Psoas muscle (tissue), 8 donors: ENCODE results near the gene ZNF664. TPM values are rescaled to one million over a fixed set of nuclear protein-coding genes. Genes with fewer than 3 reads are reported as not detected.

Source experiments
- ATAC-seq, 4 donors: fragments of 200-7000 bp; cut with Tn5 transposase; one replicate each; pipeline ENCODE4 v1.9.1; 2020; ENCODE audit warnings: moderate library complexity in 3 of 4, mild to moderate bottlenecking in 2 of 4
- DNase-seq, 2 donors: peaks; one replicate each; pipeline ENCODE4 v3.0.0-alpha.2; 2020
- H3K27ac ChIP-seq: fragments of 200-600 bp; one replicate; pipeline ENCODE4 v1.8.0; 2022
- H3K27me3 ChIP-seq, 3 donors: fragments of 200-600 bp in 1 of 3; one replicate each; pipeline versions ENCODE4 v1.6.1 to v1.8.0; 2013 to 2022; ENCODE audit warnings: low read length in 2 of 3, mild to moderate bottlenecking in 2 of 3, moderate library complexity in 1 of 3; ENCODE audit not compliant: insufficient read depth in 3 of 3
- H3K36me3 ChIP-seq, 2 donors: fragments of 200-600 bp in 1 of 2; one replicate each; pipeline versions ENCODE4 v1.6.1 to v1.8.0; 2013 to 2022; ENCODE audit warnings: low read depth in 1 of 2, mild to moderate bottlenecking in 1 of 2, moderate library complexity in 1 of 2; ENCODE audit not compliant: insufficient read depth in 1 of 2
- H3K4me1 ChIP-seq: fragments of 200-600 bp; one replicate; pipeline ENCODE4 v1.8.0; 2022
- H3K4me3 ChIP-seq: fragments of 200-600 bp; one replicate; pipeline ENCODE4 v1.8.0; 2022; ENCODE audit warnings: mild to moderate bottlenecking
- H3K9me3 ChIP-seq: fragments of 200-600 bp; one replicate; pipeline ENCODE4 v1.8.0; 2022
- WGBS, 3 donors: extraction: QIAGEN DNeasy Blood & Tissue Kit; methylation state at CpG; one replicate each; pipeline versions ENCODE4 v1.1.6 to v1.1.7; 2013; 5-methylcytosine and 5-hydroxymethylcytosine counted together
- intact Hi-C, 2 donors: fragments of 100-400 bp; cut with DNase I; formaldehyde crosslinking; loops; one replicate each; pipeline versions ENCODE4 v1.11.0 to v1.14.2; 2022
- polyA plus RNA-seq, 3 donors: library from polyadenylated mRNA; stranded (reverse); fragments of 200-250 nt; gene quantifications; one replicate each; pipeline ENCODE4 v1.2.3, GENCODE V29; 2013
- total RNA-seq, 4 donors: library from RNA; stranded (reverse); fragmentation: NEBNext Ultra II Directional in 2 of 4; extraction: Animal tissue kit (Norgen Biotek cat#: 25700) in 2 of 4; gene quantifications; one replicate each; pipeline versions ENCODE4 v1.2.1 to v1.2.4, GENCODE V29; 2021 to 2023
- TF ChIP-seq, protein P1 (sequence below): fragments of 200-600 bp; IDR thresholded peaks from one replicate; pipeline ENCODE4 v1.8.0; 2022; ENCODE audit warnings: antibody characterized with exemption
- donor health status: healthy with polysubstance abuse.
- donor health status: DM: no; HTN: no; CAD: no; lungs with moderate emphysema.
- donor health status: Bipolar disorder and iron deficiency.
- donor health status: healthy.
- donor health status: DM: yes; HTN: yes; CAD: no.
- donor health status: DM: no; HTN: no; CAD: no.
- donor health status: DM: no; HTN: no; CAD: no.
- donor health status: DM: yes; HTN: yes; CAD: no.

ZNF664 gene
- total and polyA plus RNA-seq, 7 donors, result 25.1 to 69.3 (median 39.1) TPM

DNA sequence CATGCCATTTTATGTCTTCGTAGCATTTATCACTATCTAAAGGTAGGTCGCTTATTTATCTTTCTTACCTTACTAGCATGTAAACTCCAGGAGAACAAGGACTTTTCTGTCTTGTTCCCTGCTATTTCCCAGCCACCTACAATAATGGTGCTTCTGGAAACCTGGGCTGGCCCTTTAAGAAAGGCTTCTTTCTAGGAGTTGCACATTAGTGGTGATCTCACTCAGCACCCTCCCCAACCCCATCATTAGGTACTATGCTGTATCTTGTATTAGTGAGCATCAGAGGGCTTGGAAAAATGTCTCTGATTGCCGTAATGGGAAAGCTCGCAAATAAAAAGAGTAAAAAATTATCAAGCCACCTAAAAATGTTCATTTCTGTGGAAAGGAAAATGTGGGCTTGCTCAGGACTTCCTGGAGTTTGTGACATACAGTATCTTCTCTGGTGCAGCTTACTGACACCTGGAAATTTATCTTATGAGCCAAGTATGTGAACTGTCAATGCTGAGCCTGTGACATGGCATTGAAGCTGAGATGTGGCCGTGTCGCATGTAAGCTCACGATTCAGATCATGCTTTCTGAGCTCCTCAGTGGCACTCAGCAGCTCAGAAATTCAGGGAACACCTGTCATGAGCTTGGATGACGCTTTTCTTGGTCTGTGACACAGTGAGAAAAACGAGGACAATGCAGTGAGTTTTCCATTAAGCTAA is 12.8 kb upstream of the ZNF664 start:
- 87 to 90% (median 87%) methylated on average over 9 of the region's 9 CpGs for WGBS, 3 donors
- ATAC-seq, result no peak
- Histone ChIP-seq H3K4me3 (no peak overlapping the region), H3K27ac (no peak overlapping the region), H3K9me3 (no peaks in the 10 kb centered on the region), H3K27me3 (no peaks in the 10 kb centered on the region), H3K36me3 (no peaks in the 10 kb centered on the region), H3K4me1 (no peaks in the 10 kb centered on the region)
- intact Hi-C loops, result loop anchor here in 1 of 2 donors (10.0 kb wide), 1 partner anchor 235 kb away; no protein-coding TSS in a partner anchor
- TF ChIP-seq, protein P1, sequence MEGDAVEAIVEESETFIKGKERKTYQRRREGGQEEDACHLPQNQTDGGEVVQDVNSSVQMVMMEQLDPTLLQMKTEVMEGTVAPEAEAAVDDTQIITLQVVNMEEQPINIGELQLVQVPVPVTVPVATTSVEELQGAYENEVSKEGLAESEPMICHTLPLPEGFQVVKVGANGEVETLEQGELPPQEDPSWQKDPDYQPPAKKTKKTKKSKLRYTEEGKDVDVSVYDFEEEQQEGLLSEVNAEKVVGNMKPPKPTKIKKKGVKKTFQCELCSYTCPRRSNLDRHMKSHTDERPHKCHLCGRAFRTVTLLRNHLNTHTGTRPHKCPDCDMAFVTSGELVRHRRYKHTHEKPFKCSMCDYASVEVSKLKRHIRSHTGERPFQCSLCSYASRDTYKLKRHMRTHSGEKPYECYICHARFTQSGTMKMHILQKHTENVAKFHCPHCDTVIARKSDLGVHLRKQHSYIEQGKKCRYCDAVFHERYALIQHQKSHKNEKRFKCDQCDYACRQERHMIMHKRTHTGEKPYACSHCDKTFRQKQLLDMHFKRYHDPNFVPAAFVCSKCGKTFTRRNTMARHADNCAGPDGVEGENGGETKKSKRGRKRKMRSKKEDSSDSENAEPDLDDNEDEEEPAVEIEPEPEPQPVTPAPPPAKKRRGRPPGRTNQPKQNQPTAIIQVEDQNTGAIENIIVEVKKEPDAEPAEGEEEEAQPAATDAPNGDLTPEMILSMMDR, result no peak
- DNase-seq, result no peak

DNA sequence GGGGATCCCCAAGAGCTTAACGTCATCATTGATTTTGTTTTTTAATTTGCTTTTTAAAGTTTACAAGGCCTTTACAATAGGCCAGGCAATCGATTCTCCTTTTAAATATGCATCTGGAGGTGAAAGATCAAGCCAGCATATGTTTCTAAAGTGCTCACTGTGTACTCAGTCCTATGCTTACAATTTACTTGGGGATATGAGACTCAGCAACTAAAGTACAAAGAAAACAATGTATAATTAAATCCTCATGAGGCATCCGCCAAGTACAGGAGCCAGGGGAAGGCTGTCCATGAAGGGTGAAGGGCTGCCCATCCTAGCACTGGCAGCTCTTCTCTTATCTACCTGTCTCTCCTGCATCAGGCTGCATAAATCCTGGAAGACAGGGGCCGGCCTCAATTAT is 12.2 kb upstream of the ZNF664 start:
- intact Hi-C loops, result loop anchor here in 1 of 2 donors (10.0 kb wide), 1 partner anchor 236 kb away; no protein-coding TSS in a partner anchor
- no peak overlapping the region for H3K27ac ChIP-seq
- TF ChIP-seq, protein P1, result no peak
- no peaks in the 10 kb centered on the region for H3K9me3 ChIP-seq
- 85 to 91% (median 89%) methylated on average over 4 of the region's 4 CpGs for WGBS, 3 donors
- no peaks in the 10 kb centered on the region for H3K27me3 ChIP-seq
- ATAC-seq, result no peak
- H3K4me3 ChIP-seq, result no peak overlapping the region
- H3K4me1 ChIP-seq, result no peaks in the 10 kb centered on the region
- DNase-seq, result no peak
- no peaks in the 10 kb centered on the region for H3K36me3 ChIP-seq

DNA sequence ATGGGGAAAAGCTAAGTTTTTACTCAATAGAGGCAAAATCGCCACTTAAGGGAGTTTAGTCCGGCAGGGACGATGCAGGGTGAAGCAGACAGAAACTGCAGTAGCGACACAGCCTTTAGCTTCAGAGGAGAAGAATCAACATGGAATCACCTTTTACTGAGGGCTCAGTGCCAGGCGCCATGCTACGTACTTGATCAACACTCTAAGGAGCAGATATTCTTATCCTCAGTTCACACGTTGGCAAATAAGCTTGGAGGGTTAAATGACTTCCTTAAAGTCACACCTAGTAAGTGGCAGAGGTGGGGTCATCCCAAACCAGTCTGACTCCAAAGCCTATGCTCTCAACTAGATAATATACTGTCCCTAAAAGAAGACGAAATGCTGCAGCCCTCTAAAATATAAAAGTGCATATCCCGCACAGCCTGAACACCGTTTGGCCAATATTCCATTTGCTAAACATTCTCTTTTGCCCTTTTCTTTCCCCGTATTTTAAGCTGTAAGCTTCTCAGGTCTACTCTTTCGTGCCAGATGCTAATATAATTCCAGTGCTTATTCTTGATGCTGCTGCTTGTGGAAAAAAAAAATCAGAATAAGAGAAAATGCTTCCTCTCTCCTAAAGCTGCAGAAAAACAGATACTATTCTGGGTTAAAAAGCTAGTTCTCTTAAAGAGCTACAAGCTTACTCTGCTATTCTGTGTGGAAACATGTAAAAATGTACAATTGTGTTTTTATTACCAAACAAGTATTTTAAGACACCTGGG is 11.2 kb upstream of the ZNF664 start:
- ATAC-seq (no peak), DNase-seq (no peak)
- TF ChIP-seq, protein P1, result no peak
- no peak overlapping the region for H3K4me3 ChIP-seq
- intact Hi-C loops, result loop anchor here in 1 of 2 donors (10.0 kb wide), 1 partner anchor 237 kb away; no protein-coding TSS in a partner anchor
- no peaks in the 10 kb centered on the region for H3K9me3 ChIP-seq
- WGBS, 3 donors, result 71 to 84% (median 72%) methylated on average over 12 of the region's 12 CpGs
- no peaks in the 10 kb centered on the region for H3K4me1 ChIP-seq
- H3K27me3 ChIP-seq, result no peaks in the 10 kb centered on the region
- no peaks in the 10 kb centered on the region for H3K36me3 ChIP-seq
- no peak overlapping the region for H3K27ac ChIP-seq

DNA sequence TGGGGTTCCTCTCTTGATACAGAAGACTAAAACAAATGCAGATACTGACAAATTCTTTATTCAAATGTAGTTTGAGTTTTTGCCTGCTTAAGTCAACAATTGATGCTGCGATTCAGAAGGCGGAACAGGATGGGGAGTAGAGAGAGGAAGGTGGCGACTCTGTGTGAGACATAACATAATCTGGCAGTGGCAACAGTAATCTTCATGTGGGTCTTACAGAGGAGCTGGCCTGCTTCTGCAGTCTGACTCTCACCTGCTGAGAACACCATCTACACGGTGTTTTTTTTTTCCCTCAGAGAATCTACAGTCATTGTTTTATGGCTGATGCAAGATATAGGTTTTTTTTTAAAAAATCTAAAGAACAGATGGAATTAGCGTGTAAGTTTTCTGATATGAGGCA is 10.5 kb upstream of the ZNF664 start:
- intact Hi-C loops, result loop anchor here in 1 of 2 donors (10.0 kb wide), 1 partner anchor 238 kb away; no protein-coding TSS in a partner anchor
- DNase-seq (no peak), ATAC-seq (no peak)
- no peaks in the 10 kb centered on the region for H3K27me3 ChIP-seq
- TF ChIP-seq, protein P1, result no peak
- no peak overlapping the region for H3K27ac ChIP-seq
- H3K9me3 ChIP-seq, result no peaks in the 10 kb centered on the region
- WGBS, 3 donors, result 76 to 85% (median 77%) methylated on average over 5 of the region's 5 CpGs
- H3K4me1 ChIP-seq, result no peaks in the 10 kb centered on the region
- H3K36me3 ChIP-seq, result peaks cover 0 to 4% of the 10 kb centered on the region in 2 donors
- no peak overlapping the region for H3K4me3 ChIP-seq
